SW480 (cell line): ENCODE results near the gene TRIM2.
"Not testable (repeated sequence)": the region's sequence is repeated elsewhere in the genome, so short reads cannot be mapped to it uniquely, and the experiment has no call there.

Source experiments
- DNase-seq: peaks from one replicate; pipeline ENCODE4 v3.0.0-alpha.2; 2016; ENCODE audit warnings: low spot score

The TRIM2 gene

DNA sequence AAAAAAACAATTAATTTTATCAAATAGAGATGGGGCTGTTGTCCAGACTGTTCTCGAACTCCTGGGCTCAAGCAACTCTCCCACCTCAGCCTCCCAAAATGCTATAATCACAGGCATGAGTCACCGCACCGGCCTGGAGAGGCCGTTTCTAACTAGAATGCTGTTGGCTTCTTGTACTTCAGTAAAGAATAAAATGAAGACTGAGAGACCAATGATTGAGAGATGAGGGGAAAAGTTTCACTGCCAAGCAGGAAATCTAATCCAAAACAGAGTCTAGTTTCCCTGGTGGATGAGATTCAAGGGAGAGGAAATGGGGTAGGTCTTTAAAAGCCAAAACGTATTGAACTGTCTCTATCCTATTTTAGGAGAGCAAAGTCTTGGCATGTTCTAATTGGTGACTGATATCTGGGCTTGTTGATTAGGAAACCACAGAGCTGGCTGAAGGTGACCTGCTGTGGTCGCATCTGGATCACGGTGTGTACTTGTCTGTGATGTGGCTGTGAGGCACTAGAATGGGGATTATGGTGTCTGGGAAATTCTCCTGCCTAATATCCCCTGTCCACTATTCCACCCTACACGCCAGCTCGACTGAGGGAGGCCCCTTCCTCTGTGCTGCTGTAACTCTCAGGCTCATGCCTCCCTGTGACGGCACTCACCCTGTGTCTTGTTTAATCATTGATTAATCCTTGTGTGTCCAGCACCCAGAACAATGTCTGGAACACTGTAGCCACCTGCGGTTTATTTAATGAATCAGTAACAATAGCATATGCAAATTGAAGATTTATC is 15.0 kb upstream of the TRIM2 start:
- peak; percentile 75 for DNase-seq

DNA sequence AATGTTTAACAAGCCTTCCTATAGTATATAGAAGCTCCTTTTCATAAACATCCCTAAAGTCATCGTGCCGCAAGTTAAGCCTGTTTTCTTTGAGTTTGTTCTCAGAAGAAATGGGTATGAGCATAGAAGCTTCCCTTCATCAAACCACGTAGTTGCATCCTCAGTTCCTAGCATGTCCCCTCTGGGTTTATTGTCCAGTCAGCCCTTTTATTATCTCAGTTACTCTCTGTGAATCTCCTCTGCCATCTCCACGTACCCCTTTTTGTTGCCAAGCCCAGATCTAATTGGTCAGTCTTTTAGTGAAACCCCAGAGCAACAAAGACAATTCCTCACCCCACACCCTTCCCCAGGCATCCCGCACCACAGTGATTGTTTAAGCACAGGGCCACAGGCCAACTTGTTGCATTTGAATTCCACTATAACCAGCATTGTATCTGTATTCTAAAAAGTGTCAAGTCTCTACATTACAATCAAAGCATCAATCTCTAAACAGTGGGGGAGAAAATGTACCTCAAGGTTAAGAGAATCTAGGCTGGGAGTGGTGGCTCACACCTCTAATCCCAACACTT is 12.4 kb upstream of the TRIM2 start:
- no peak for DNase-seq

DNA sequence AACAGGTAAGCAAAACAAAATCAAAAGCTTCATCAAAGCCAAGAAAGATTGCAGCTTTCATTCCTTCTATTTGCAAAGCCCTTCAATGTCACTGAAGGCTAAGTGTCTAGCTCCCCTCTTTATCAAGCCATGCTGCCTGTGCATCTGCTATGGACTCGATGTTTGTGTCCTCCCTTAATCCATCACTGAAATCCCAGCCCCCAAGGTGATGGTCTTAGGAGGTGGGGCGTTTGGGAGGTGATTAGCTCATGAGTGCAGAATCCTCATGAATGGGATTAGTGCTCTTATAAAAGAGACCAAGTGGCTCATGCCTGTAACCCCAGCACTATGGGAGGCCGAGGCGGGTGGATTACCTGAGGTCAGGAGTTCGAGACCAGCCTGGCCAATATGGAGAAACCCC is 6.9 kb upstream of the TRIM2 start:
- DNase-seq = no peak

DNA sequence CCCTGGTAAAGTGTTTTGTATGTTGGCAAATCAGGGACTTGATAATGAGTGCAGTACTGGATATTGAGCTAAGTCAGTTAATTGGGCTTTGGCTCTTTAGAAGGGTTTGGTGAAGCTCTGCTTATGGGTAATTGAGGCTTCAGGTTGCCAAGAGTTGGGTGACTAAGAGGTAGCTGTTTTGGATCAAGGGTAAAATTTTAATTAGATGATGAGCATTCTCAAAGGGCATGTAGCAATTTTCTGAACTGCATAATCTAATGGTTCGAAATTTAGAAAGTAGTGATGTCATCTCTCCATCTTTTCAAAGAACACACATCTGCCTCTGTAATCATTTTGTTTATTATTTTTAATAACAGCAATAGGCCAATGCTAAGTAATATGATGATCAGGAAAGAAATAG is 5.5 kb upstream of the TRIM2 start:
- no peak for DNase-seq

DNA sequence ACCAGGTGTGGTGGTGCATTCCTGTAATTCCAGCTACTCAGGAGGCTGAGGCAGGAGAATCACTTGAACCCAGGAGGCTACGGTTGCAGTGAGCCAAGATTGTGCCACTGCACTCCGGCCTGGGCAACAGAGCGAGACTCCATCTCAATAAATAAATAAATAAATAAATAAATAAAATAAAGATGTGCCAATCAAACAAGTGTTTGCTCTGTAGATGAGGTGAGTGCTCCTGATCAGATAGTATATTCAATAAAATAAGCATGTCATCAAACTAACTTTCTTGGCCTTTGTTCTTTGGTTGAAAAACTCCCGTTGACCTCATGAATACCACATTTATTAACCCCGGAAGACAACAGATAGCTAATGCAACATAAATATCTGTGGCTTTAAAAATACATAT is 497 bp upstream of the TRIM2 start:
- DNase-seq = not testable (repeated sequence)

DNA sequence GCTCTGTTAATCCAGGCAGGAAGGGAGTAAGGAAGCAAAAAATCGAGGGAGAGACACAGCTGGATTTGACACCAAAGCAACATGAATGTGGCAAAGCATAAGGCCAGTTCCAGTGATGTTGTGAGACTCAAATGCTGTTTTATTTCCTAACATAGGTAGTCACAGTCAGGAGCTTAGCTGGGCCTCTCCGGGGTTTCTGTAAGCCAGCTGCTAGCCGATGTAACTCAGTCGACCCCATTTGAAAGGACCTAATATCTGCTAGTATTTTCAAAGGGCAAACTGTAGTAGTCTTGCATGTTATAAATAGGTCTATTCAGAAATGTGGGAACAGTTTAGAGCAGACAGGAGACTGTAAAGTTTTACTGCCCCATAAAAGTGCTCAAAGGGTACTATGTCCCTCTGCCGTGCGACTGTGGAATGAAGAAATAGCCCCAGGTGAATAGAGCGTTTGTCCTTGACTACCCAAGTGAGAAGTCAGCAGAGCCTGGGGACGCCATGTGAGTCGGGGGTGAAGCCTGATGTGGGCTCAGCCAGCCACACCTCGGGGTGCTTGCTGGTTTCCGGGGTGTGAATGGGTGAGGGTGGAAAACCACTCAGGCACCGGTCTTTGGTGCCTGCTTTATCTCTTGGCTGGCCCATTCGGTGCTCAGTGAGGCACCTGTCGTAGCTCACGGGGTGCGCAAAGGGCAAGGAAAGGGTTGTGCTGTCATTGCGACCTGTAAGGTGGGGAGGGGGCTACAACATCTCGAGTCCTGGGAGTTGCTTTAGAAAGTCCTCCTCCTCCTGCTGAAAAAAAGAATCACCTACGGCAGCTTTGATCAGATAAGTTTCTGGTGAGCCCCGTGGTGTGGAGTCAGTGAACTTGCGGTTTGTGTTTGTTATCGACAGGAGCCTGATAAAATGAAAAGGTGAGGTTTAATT is 745 bp downstream of the TRIM2 start:
- peak; percentile 96 for DNase-seq

DNA sequence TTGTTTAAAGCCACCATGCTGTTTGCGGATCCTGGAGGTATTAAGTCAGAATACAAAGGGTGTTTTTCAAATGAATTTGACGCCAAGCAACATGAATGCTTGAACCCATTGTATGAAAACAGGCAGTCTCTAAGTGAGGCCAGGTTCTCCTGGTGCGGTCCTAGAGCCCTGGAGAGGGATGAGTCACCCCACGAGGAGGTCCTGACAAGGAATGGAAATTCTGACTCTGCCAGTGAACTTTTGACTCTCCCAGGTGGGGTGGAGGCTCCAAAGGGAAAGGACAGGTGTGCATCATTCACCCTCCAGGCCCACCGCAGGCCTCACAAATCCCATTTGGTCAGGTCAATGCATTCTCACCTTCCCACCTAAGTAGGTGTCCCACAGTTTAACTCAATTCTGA is 1.5 kb downstream of the TRIM2 start:
- peak; percentile 88 for DNase-seq

DNA sequence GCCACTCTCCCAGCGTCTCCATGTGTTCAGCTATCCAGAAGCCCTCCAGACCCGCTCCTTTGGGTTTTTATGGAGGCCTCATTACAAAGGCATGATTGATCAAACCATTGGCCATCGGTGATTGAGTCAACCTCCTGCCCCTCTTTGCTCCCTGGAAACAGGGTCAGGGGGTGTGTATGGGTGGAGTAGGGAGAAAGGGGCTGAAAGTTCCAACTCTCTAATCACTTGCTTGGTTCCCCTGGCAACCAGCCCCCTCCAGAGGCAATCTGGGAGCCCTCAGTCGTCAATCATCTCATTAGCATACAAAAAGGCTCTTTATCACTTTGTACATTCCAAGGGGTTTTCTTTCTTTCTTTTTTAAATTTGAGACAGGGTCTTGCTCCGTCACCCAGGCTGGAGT is 2.3 kb downstream of the TRIM2 start:
- DNase-seq = no peak

DNA sequence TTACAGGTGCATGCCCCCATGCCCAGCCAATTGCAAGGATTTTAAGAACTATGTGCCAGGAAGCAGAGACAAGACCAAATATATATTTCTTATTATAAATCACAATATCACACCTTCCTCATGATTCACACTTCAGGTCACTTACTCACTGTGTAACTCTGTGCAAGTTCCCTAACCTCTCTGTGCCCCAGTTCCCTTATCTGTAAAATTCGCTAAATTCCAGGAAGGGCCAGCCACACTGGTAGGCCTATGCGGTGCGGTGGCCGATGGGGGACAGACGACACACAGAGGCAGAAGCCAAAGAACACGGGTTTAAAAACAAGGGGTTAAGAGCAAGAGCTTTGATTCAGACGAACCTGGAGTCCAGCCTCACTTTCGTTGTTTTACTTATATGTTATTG is 2.8 kb downstream of the TRIM2 start:
- DNase-seq = no peak

DNA sequence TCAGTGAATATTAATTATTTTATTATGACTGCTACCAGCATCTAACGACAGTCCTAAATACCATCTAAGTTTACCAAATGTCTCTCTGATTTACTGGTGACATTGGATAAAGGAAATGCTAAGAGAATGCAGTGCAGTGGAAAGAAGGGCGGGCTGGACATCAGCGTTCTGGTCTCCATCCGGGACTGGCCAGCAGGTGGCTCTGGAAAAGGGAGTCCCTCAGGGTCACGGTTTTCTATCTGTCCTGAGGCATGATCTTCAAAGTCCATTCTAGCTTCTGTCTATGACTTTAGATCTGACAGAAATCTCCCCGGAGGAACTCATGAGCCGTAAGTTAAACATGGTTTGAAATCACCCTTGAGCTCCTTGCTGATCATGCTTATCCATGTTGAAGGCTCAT is 3.3 kb downstream of the TRIM2 start:
- peak; percentile 45 for DNase-seq

DNA sequence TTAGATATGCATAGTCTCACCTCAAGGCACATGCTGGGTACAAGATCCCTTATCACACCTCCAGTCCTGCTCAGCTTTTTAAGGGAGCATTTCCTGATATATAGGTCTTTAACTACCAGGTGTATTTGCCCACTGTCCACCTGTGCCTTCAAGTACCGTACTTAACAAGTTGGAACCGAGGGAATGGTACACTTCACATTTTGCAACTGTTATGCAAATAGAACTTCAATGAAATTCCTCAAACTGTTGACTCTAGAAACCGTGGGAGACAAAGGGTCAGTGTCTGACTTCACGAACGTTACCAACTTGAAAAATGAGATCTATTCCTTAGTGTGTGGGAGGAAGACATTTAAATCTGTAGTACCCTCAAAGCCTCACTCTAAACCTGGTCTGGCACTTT is 5.2 kb downstream of the TRIM2 start:
- DNase-seq = no peak

DNA sequence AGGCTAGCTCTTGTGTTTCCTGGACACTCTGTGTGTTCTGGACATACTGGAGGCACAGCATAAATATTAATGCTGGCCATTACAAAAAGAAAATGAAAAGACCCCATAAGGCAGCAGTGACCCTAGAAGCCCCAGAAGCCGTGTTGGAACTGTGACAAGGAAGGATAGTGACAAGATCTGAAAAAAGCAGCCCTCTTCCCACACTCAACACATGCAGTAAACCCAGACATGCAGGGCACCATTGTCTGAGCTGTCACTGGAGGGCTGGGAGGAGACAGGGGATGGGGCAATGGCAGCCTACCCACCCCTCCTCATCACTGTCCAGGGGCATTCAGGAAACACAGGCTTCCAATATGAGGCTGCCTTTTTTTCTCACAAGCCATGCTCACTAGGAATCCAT is 6.5 kb downstream of the TRIM2 start:
- DNase-seq = no peak

DNA sequence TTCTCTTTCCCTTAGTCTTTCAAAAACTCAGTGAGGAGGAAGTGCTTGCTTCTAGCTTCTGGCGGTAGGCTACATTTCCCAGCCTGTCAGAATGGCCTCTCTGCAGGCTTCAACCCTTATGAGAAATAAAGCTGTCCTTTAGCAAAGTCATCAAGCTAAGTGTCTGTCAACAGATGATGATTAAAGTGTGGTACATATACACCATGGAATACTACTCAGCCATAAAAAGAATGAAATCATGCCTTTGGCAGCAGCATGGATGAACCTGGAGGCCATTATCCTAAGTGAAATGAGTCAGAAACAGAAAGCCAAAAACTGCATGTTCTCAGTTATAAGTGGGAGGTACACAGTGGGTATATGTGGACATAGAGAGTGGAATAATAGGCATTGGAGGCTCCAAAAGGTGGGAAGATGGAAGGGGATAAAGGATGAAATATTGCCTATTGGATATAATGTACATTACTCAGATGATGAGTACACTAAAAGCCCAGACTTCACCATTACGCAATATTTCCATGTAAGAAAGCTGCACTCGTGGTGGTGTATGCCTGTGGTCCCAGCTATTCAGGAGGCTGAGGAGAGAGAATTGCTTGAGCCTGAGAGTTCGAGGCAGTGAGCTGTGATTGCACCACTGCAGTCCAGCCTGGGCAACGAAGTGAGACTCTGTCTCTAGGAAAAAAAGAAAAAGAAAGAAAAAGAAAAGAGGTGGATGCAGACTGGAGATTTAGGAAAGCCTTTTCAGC is 7.9 kb downstream of the TRIM2 start:
- DNase-seq = no peak

DNA sequence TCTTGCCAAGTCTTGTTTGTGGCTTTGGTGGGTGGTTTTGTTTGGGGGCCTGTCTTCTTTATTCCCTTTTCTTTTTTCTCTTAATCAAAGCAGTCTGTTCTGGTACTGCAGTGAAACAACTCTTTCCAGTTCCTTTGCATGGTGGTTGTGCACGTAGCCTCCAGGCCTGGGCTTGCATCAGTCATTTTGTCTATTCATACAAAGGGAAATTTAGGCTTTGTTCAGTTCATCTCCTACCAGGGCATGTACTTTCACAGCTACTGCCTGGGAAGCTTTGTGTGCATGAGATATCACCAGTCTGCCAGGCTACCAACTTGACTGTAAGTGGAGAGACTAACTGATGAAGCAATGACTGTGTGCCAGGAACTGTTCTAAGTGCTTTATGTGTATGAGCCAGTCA is 8.5 kb downstream of the TRIM2 start:
- DNase-seq = no peak

DNA sequence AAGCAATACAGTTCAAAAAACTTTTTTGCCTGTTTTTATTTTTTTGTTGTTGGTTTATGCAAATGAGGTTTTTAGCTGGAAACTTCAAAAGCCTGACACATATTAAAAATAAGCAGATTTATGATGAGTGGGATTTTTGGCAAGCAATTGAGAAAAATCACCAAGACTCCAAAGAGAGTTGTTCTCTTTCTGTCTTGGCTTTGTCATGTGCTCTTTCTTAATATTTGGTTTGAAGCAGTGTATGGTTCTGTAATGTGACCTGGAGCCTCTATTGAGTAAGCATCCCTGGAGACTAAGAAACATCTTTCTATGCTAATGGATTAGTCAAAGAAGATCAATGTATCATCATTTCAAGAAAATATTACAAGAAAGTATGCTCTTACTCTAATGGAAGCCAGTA is 11.7 kb downstream of the TRIM2 start:
- DNase-seq = no peak

DNA sequence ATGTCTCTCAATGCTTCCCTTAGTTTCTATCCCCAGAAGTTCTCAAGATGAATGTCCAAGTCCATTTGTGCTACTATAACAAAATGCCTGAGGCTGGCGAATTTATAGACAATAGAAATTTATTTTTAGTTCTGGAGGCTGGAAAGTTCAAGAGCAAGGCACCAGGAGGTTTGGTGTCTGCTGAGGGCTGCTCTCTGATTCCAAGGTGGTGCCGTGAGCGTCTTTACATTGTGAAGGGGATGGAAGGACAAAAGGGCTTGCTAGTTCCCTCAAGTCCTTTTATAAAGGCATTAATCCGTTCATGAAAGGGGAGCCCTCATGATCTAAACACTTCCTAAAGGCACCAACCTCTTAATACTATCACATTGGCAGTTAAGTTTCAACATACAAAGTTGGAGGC is 12.3 kb downstream of the TRIM2 start:
- DNase-seq = no peak

DNA sequence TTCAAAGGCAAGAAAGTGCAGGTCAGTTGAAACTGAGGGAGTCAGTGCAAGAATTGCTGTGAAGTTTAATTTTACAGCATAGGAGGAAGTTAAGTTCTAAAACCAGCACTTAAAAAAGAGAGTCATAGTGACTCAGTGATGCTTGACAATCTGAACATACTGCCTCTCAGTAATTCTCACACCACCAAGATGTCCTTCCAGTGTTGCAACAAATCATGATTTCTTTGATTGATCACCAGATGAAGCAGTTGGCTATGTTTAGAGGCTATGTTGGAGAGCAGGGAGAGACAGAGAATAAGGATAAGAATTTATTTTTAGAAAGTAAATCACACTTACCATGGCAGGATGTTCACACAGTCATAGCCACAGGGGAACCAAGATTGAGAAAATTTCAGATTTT is 13.2 kb downstream of the TRIM2 start:
- no peak for DNase-seq

DNA sequence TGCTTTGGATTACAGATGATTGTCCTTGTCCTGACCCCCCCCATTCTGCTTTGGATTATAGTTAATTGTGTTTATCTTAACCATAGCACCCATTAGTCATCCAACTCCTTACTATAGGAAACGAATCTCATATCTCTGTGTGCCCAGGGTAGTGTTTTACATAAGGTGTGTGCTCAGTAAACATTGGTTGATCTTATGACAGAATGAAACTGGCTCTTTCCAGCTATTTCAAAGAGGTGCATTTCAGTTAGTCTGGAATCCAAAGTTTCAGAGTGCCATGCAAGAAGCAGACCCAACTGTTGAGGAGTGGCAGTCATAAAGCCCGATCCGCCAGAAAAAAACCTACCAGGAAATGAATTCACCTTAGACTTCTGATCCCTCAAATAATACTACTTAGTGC is 14.7 kb downstream of the TRIM2 start:
- DNase-seq = no peak

DNA sequence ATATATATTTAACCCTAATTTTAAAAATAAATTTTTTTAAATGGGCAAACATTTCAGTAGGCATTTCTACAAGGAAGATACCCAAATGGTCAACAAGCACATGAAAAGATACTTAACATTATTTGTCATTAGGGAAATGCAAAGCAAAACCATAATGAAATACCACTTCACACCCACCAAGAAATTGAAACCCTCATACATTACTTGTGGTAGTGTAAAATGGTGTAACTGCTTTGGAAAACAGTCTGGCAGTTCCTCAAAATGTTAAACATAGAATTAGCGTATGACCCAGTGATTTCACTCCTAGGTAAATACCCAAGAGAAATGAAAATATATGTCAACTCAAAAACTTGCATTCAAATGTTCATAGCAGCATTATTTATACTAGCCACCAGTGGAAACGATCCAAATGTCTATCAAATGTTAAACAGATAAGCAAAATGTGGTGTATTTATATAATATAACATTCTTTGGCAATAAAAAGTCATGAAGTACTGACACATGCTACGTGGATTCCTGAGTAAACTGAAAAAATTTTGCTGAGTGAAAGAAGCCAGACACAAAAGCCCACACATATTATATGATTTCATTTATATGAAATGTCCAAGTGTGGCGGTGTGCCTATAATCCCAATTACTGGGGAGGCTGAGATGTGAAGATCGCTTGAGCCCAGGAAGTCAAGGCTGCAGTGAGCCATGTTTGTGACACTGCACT is 16.6 kb downstream of the TRIM2 start:
- DNase-seq = no peak

DNA sequence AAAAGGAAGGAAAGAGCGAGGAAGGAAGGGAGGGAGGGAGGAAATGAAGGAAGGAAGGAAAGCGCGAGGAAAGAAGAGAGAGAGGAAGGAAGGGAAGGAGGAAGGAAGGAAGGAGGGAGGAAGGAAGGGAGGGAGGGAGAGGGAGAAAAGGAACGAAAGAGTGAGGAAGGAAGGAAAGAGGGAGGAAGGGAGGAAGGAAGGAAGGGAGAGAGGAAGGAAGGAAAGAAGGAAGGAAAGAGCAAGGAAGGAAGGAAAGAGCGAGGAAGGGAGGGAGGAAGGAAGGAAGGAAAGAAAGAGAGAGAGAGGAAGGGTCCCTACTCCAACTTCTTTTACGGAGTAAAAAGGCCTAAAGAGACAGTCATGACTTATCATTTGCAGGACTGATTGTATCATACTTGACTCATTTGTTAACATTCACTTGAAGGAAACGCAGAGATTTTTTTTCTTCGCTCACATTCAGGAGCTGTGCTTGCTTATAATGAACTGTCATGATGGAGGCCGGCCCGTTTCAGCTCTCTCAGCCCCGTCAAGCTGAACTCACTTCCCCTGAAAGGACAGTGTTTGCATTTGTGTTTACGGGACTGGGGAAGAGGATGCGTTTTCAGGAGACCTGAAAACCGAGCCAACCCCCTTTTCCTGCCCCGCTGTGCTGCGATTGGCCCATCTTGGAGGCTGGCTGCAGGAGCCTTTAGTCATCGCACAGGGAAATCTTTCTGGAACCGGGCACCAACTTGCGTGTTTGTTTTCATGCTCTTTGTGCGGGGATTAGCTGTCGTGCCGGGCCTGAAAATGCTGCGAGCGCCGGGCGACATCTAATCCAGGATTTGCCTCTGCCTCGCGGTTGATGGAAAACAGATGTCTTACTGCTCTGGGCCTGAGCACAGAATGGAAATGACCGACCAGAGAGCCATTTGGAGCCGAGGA is 17.8 kb downstream of the TRIM2 start:
- DNase-seq = no peak
